NCI-H2171 treated with DMSO at 0.1 percent for 48 hours (cell line): Measurements from ENCODE around the gene NIFK.
"Not testable (repeated sequence)": the region's sequence is repeated elsewhere in the genome, so short reads cannot be mapped to it uniquely, and the experiment has no call there.

ENCODE experiments used
- DNase-seq: peaks from one replicate; lab custom pipeline; 2025; lab: John Stamatoyannopoulos, UW

Gene NIFK

GRCh38 chr2:121694398-121695170 is 42.1 kb downstream of the NIFK start:
- no peak for DNase-seq

- not testable (repeated sequence) for DNase-seq
These were observed 46.1 kb downstream of the NIFK start for GRCh38 chr2:121690572-121690971.

GRCh38 chr2:121690095-121690494 is 46.6 kb downstream of the NIFK start:
- DNase-seq, result no peak

GRCh38 chr2:121689356-121689755 is 47.3 kb downstream of the NIFK start:
- DNase-seq, result peak; percentile 60

- no peak for DNase-seq
These were observed 47.9 kb downstream of the NIFK start for GRCh38 chr2:121688820-121689219.

GRCh38 chr2:121686902-121687301 is 49.8 kb downstream of the NIFK start:
- DNase-seq, result no peak

- DNase-seq, result no peak
These were observed 50.5 kb downstream of the NIFK start for GRCh38 chr2:121686218-121686617.

- no peak for DNase-seq
These were observed 54.0 kb downstream of the NIFK start for GRCh38 chr2:121682396-121683298.

GRCh38 chr2:121677855-121678254 is 58.8 kb downstream of the NIFK start:
- no peak for DNase-seq
